Smooth muscle cell of the brain vasculature (primary cell): ENCODE data around the gene MAML3.

ENCODE experiments used
- DNase-seq: peaks from one replicate; pipeline ENCODE4 v3.0.0-alpha.2; 2012; ENCODE audit warnings: low read depth, low spot score

The MAML3 gene

GRCh38 chr4:140099983-140100382 lies 54.0 kb downstream of the MAML3 start:
- no peak for DNase-seq

DNA sequence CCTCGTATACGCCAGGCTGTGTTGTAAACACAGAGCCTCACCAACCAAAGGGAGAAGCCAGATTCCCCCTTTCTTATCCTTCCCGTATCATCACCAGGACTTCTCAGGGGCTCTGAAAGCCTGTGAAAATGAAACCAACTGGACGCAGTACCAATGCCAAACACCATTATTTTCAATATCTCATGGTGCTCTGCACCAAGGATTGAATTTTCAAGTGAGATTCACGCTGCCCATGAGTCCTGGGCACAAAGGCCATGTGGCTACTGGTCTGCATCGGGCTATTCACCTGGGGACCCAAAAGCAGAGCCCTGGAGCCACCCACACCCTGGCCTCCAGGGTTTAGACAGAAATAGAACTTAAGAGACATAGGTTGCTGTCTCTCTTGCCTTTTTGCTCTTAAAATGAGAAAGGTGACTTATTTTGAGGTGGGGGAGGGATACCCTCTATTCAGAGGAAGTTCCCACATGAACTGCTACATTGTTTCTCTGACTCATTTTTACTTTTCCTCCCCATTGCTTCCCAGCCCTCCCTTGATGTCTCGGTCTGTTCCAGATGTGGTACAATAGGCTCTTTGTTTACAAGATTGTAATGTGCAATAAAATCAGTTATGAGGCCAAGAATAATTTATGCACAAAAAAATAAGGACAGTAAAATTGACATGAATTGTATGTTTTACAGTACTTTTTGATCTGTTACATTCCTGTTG lies 55.4 kb downstream of the MAML3 start:
- no peak for DNase-seq

GRCh38 chr4:140097572-140097971 lies 56.4 kb downstream of the MAML3 start:
- DNase-seq = no peak

DNA sequence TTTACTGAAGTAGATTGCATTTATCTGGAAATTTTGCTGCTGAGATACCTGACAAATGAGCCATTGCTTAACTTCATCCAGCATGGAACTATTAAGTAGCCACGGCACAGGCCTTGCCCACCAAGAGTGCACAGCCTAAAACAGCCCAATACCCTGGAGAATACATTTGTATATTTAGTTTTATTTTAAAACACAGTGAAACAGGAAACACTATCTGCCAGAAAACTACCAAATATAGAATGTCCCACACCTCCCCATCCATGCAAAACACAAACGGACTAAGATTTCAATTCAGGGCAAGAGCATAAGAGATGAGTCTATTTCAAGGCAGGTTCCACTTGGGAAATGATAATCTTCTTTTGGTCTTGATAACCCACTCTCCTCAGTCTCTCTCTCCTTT lies 57.1 kb downstream of the MAML3 start:
- DNase-seq = no peak

DNA sequence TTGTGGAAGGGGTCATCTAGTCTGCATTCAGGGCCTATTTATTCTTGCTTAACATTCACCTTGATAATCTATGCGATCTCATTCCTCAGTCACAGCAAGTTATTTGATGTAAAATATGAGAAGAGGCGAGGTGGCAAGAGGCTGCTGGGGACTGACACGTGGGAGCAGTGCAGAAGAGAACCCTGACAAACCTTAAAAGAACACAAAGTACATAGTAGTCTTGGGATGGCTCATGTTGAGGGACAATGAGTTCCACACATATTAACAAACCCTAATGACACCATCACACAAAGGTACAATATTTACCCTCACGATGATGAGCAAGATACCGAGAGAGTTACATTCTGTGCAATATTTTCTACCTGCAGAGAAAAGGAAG lies 57.5 kb downstream of the MAML3 start:
- DNase-seq = no peak

DNA sequence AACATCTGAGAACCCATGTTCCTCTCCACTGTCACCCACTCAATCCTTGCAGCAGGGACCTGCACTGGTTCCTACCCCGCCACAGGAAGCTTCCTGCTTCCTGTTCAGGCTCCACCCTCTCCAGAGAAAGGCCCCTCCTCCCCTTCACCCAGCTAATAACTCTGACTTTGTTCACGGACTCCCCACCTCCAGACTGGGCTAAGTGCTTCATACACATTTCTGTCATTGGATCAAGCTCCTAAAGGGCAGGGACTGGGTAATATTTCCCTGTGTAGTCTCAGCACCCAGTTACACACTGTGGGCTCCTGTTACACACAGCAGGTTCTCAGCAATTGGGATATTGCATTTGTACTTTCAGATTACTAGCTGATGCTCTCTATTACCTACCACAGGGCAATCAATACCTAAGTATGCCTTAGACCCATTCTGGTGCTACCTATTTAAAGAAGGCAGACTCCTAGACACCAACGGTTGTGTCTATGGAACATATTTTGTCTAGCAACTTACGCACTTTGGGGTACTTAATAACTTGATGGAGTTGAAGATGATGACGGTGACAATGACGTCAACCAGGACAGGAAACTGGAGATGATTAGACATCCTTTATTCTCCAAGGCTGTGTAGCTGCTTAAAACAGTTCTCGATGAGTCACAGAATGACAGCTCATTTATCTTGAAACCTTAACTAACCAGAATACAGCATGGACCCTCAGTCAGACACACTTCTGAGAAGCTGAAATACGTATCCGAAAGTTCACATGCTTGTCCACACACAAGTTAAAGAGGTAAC lies 58.1 kb downstream of the MAML3 start:
- no peak for DNase-seq

- DNase-seq = no peak
Observed at GRCh38 chr4:140094438-140095420, 59.3 kb downstream of the MAML3 start.

GRCh38 chr4:140092094-140092851 lies 61.7 kb downstream of the MAML3 start:
- no peak for DNase-seq

DNA sequence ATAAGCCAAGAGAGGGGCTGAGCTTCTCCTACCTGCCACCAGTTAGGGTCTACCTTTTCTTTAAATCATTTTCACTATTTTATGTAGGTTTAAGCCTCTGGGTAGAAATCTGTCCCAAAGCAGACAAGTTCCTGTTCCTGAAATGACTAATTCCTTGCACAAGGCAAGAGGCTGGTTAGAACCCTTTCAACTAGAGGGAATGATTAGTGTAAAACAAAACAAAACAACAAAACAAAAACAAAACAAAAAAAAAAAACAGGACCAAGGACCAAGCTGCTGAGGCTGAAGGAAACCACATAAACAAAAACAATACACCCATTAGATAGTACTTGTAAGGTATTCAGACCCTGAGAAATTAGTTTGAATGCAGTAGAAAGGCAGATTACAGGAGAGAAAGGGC lies 62.7 kb downstream of the MAML3 start:
- DNase-seq = no peak

DNA sequence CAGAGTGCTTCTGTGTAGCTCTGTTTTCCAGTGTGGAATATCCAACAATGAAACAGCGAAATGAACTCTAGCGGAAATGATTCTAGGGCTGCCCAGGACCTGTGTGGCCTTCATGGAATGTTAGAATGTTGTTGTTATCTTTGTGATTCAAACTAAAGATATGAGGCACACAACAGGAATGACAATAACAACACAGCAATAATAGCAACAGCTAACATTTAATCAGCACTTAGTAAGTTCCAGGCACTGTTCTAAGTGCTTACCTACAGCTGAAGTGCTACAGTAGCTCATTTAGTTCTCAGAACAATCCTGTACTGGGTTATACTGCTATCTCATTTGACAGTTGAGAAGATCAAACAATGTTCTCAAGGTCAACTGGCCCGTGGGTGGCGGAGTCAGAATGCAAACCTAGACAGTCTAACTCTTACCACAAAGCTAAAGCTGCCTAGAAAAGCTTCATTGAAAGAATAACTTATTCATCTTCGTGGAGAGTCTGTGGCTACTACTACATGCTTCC lies 63.7 kb downstream of the MAML3 start:
- no peak for DNase-seq

- no peak for DNase-seq
Observed at GRCh38 chr4:140089216-140089615, 64.8 kb downstream of the MAML3 start.

GRCh38 chr4:140088323-140088967 lies 65.5 kb downstream of the MAML3 start:
- DNase-seq = no peak

DNA sequence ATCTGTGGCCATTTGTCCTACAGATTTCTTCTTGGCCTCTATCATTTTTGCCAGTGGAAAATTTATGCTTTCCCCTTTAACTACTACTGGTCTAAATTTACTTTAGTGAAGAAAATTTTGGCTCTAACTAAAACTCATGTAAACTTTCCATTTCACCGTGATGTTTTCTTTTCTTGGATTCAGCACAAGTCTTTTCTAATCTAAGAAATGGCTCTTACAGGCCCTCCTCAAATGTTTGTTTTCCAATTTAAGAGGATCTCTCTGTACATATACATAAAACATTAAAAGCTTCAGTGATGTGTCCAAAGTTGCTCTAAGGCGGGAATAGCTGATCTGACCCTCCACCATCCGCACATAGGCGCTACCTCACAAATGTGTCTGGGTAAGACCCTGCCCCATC lies 68.1 kb downstream of the MAML3 start:
- no peak for DNase-seq

- DNase-seq = no peak
Observed at GRCh38 chr4:140085062-140085622, 68.8 kb downstream of the MAML3 start.

DNA sequence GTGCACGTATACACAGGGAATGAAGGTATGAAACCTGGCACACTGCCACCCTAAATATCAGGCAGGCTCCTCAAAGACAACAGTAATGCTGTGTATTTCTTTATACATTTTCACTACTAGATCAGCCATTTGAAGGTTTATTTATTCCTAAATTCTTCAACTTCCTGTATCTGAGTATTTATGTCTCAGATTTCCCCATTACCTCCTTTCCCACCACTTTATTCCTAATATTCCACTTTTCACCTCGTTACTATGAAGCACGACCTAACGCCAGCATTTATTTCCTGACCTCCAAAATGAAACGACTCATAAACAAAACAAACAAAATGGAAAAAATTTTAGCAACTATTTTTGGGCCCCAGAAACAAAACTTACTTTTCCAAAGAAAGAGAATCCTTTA lies 69.6 kb downstream of the MAML3 start:
- DNase-seq = no peak

DNA sequence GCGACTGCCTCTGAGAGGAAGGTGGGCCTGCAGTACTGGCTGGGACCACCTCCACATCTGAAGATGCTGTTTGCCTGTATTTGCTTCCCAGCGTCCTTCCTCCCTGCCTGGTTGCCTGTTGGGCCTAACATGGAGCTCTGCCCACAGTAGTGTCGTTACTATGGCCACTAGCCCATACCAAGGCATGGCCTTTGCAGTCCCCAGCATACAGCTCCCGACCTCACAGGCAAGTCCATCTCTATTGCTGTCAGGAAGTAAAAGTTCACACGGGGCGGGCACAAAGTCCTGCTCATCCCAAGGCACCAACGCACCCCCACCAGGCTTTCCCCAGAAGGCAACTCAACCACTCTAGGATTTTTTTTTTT lies 71.6 kb downstream of the MAML3 start:
- no peak for DNase-seq

- DNase-seq = no peak
Observed at GRCh38 chr4:140081641-140082390, 72.2 kb downstream of the MAML3 start.

DNA sequence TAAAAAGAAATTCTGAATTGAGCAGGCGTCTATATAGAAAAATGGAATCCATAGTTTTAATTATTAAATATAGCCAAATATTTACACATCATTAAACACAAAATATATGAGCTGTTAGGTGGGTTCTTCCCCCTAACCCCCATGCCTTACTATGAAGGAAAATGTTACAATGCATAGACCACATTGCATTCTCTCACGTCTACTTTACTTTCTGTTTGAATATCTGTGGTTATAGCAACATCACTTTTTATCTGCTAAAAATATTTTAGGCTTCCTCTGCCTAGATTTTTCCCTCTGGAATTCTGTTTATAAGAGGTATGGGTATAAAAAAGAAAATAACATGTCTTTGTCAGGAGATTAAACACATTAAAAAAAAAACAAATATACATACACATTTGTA lies 73.1 kb downstream of the MAML3 start:
- no peak for DNase-seq

DNA sequence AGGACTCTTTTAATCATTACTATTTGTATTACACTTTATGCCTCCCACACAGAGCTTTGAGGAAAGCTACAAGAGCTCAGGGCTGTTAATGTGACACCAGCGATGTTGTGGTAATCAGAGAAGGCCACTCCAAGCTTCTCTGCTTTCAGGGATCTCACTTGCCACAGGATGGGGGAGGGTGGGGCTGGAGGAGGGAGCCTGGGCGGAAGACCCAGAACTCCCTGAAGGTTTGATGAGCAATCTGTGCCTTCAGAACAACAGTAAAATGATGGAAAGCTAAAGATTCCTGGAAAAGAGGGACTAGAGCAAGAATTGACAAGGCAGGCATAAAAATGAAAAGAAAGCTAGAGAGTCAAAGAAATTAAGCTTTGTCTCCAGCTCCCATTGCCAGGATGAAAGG lies 75.6 kb downstream of the MAML3 start:
- DNase-seq = no peak

DNA sequence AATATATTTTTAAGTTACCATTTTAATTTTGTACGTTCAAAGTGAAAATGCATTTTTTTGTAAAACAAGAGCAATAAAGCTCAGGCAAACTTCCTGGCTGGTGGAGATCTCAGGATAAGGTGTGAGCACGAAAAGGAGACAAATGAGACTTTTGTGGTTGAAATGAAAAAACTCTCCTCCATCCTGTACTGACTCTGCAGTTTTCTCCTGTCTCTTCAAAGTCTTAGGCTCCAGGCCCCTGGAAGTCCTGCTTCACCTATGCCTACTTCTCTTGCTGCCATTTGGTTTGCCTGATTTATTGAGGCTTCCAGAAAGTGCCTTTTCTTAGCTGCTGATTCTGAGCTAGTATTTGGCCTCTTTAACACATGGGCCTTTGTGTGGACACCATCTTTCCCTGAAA lies 77.7 kb downstream of the MAML3 start:
- no peak for DNase-seq
